ENCODE measurements around the gene KRT16.
A peak's percentile ranks its signal among the peaks of the same experiment; 100 is the strongest.
"Not testable (repeated sequence)": the region's sequence is repeated elsewhere in the genome, so short reads cannot be mapped to it uniquely, and the experiment has no call there.

The KRT16 gene

GRCh38 chr17:41626914-41627295 is 14.3 kb upstream of the KRT16 start:
- DNase-seq = not testable (repeated sequence)

GRCh38 chr17:41626028-41626913 is 13.7 kb upstream of the KRT16 start:
- not testable (repeated sequence) for DNase-seq

- DNase-seq = peak; percentile 54
Observed at GRCh38 chr17:41625602-41626001, 13.0 kb upstream of the KRT16 start.

GRCh38 chr17:41624208-41625101 is 11.9 kb upstream of the KRT16 start, which contains the start of gene KRT17:
KRT17 (minus strand) TSS chr17:41624575; CDS start chr17:41624509, 66 bp downstream.
- DNase-seq = no peak

- DNase-seq = not testable (repeated sequence)
Observed at GRCh38 chr17:41623184-41623861, 10.8 kb upstream of the KRT16 start.

- not testable (repeated sequence) for DNase-seq
Observed at GRCh38 chr17:41622340-41623183, 10.0 kb upstream of the KRT16 start.

GRCh38 chr17:41621916-41622315 is 9.3 kb upstream of the KRT16 start:
- DNase-seq = no peak

GRCh38 chr17:41621435-41621817 is 8.9 kb upstream of the KRT16 start:
- not testable (repeated sequence) for DNase-seq

- no peak for DNase-seq
Observed at GRCh38 chr17:41620583-41621434, 8.2 kb upstream of the KRT16 start.

GRCh38 chr17:41619927-41620582 is 7.5 kb upstream of the KRT16 start:
- not testable (repeated sequence) for DNase-seq

- DNase-seq = no peak
Observed at GRCh38 chr17:41619036-41619926, 6.7 kb upstream of the KRT16 start.

GRCh38 chr17:41618341-41619035 is 5.9 kb upstream of the KRT16 start:
- no peak for DNase-seq

GRCh38 chr17:41617698-41618097 is 5.1 kb upstream of the KRT16 start:
- DNase-seq = no peak

GRCh38 chr17:41617136-41617535 is 4.6 kb upstream of the KRT16 start:
- no peak for DNase-seq

GRCh38 chr17:41616486-41616885 is 3.9 kb upstream of the KRT16 start:
- not testable (repeated sequence) for DNase-seq

- no peak for DNase-seq
Observed at GRCh38 chr17:41615454-41615853, 2.9 kb upstream of the KRT16 start.

GRCh38 chr17:41614767-41615166 is 2.2 kb upstream of the KRT16 start:
- DNase-seq = not testable (repeated sequence)

- DNase-seq = no peak
Observed at GRCh38 chr17:41614098-41614497, 1.5 kb upstream of the KRT16 start.
